ENCODE data around the gene KCTD7.
A peak's percentile ranks its signal among the peaks of the same experiment; 100 is the strongest.
"Not testable (repeated sequence)": the region's sequence is repeated elsewhere in the genome, so short reads cannot be mapped to it uniquely, and the experiment has no call there.

KCTD7 gene

GRCh38 chr7:66655113-66655806 is 26.6 kb downstream of the KCTD7 start:
- DNase-seq = not testable (repeated sequence)

- not testable (repeated sequence) for DNase-seq
These were observed 27.3 kb downstream of the KCTD7 start for GRCh38 chr7:66655826-66656485.

GRCh38 chr7:66657798-66658197 is 29.1 kb downstream of the KCTD7 start:
- no peak for DNase-seq

GRCh38 chr7:66662646-66663264 is 34.1 kb downstream of the KCTD7 start:
- DNase-seq = no peak

GRCh38 chr7:66664590-66665293 is 36.1 kb downstream of the KCTD7 start:
- peak; percentile 65 for DNase-seq

- DNase-seq = no peak
These were observed 37.8 kb downstream of the KCTD7 start for GRCh38 chr7:66666313-66666952.

- DNase-seq = no peak
These were observed 38.5 kb downstream of the KCTD7 start for GRCh38 chr7:66667023-66667728.

- DNase-seq = no peak
These were observed 39.4 kb downstream of the KCTD7 start for GRCh38 chr7:66668112-66668511.

- DNase-seq = no peak
These were observed 40.0 kb downstream of the KCTD7 start for GRCh38 chr7:66668677-66669076.

- DNase-seq = no peak
These were observed 40.4 kb downstream of the KCTD7 start for GRCh38 chr7:66669088-66669487.

- no peak for DNase-seq
These were observed 40.8 kb downstream of the KCTD7 start for GRCh38 chr7:66669496-66669895.

GRCh38 chr7:66671034-66671433 is 42.4 kb downstream of the KCTD7 start:
- DNase-seq = no peak

GRCh38 chr7:66671486-66671885 is 42.8 kb downstream of the KCTD7 start:
- DNase-seq = not testable (repeated sequence)

GRCh38 chr7:66672432-66673123 is 43.9 kb downstream of the KCTD7 start:
- DNase-seq = not testable (repeated sequence)

GRCh38 chr7:66673124-66673640 is 44.5 kb downstream of the KCTD7 start:
- not testable (repeated sequence) for DNase-seq

- DNase-seq = no peak
These were observed 51.1 kb downstream of the KCTD7 start for GRCh38 chr7:66679633-66680244.

- DNase-seq = peak; percentile 13
These were observed 53.0 kb downstream of the KCTD7 start for GRCh38 chr7:66681491-66682349.

GRCh38 chr7:66682350-66683093 is 53.8 kb downstream of the KCTD7 start:
- no peak for DNase-seq

- not testable (repeated sequence) for DNase-seq
These were observed 54.6 kb downstream of the KCTD7 start for GRCh38 chr7:66683094-66683769.
